NCI-H345 treated with DMSO at 0.1 percent for 48 hours (cell line): ENCODE measurements around the gene IKZF1.

ENCODE experiments used
- DNase-seq: peaks from one replicate; lab custom pipeline; 2025; ENCODE audit not compliant: unreplicated experiment; lab: John Stamatoyannopoulos, UW

Gene IKZF1

GRCh38 chr7:50404392-50404791 lies 99.9 kb downstream of the IKZF1 start:
- no peak for DNase-seq

- DNase-seq, result no peak
Measured at GRCh38 chr7:50405221-50405620, 100.7 kb downstream of the IKZF1 start.

GRCh38 chr7:50406935-50407334 lies 102.4 kb downstream of the IKZF1 start:
- DNase-seq, result no peak

GRCh38 chr7:50409856-50410745 lies 105.6 kb downstream of the IKZF1 start:
- DNase-seq, result no peak

GRCh38 chr7:50411332-50411731 lies 106.8 kb downstream of the IKZF1 start:
- DNase-seq, result no peak

- no peak for DNase-seq
Measured at GRCh38 chr7:50412973-50413372, 108.5 kb downstream of the IKZF1 start.

GRCh38 chr7:50413561-50413960 lies 109.0 kb downstream of the IKZF1 start:
- no peak for DNase-seq

- DNase-seq, result no peak
Measured at GRCh38 chr7:50415844-50416364, 111.4 kb downstream of the IKZF1 start.

GRCh38 chr7:50416527-50417182 lies 112.1 kb downstream of the IKZF1 start:
- DNase-seq, result no peak

GRCh38 chr7:50418086-50418515 lies 113.6 kb downstream of the IKZF1 start:
- peak; percentile 67 for DNase-seq

- DNase-seq, result no peak
Measured at GRCh38 chr7:50418526-50419290, 114.2 kb downstream of the IKZF1 start.

- no peak for DNase-seq
Measured at GRCh38 chr7:50421043-50421442, 116.5 kb downstream of the IKZF1 start.

GRCh38 chr7:50422858-50423257 lies 118.3 kb downstream of the IKZF1 start:
- no peak for DNase-seq

- no peak for DNase-seq
Measured at GRCh38 chr7:50423860-50424259, 119.3 kb downstream of the IKZF1 start.

GRCh38 chr7:50425318-50425717 lies 120.8 kb downstream of the IKZF1 start:
- no peak for DNase-seq

GRCh38 chr7:50426280-50427045 lies 121.9 kb downstream of the IKZF1 start:
- no peak for DNase-seq

GRCh38 chr7:50427518-50427917 lies 123.0 kb downstream of the IKZF1 start:
- DNase-seq, result no peak

GRCh38 chr7:50428911-50429310 lies 124.4 kb downstream of the IKZF1 start:
- DNase-seq, result no peak

GRCh38 chr7:50431316-50431715 lies 126.8 kb downstream of the IKZF1 start:
- DNase-seq, result no peak

- no peak for DNase-seq
Measured at GRCh38 chr7:50431722-50432305, 127.3 kb downstream of the IKZF1 start.
